Effector CD4-positive, alpha-beta T cell (primary cell): ENCODE results near the gene P3H3.

Experiments
- DNase-seq: peaks from one replicate; pipeline ENCODE4 v3.0.0-alpha.2; 2020

Gene P3H3

GRCh38 chr12:6826734-6827436 is 1.3 kb upstream of the P3H3 start:
- DNase-seq: no peak

GRCh38 chr12:6827437-6827911 is 733 bp upstream of the P3H3 start:
- no peak for DNase-seq

- peak; percentile 14 for DNase-seq
These were observed 751 bp downstream of the P3H3 start for GRCh38 chr12:6828781-6829535.

GRCh38 chr12:6829536-6830220 is 1.5 kb downstream of the P3H3 start:
- DNase-seq: no peak

GRCh38 chr12:6830286-6830890 is 2.2 kb downstream of the P3H3 start:
- DNase-seq: no peak

- DNase-seq: no peak
These were observed 2.8 kb downstream of the P3H3 start for GRCh38 chr12:6830999-6831398.

- no peak for DNase-seq
These were observed 3.3 kb downstream of the P3H3 start for GRCh38 chr12:6831450-6831995.

- DNase-seq: no peak
These were observed 3.9 kb downstream of the P3H3 start for GRCh38 chr12:6832125-6832524.

- DNase-seq: no peak
These were observed 5.1 kb downstream of the P3H3 start for GRCh38 chr12:6833189-6833890.

GRCh38 chr12:6834254-6834653 is 6.0 kb downstream of the P3H3 start:
- no peak for DNase-seq

- DNase-seq: no peak
These were observed 6.7 kb downstream of the P3H3 start for GRCh38 chr12:6834873-6835272.

- DNase-seq: no peak
These were observed 8.6 kb downstream of the P3H3 start for GRCh38 chr12:6836851-6837250.

GRCh38 chr12:6837370-6838060 is 9.3 kb downstream of the P3H3 start:
- DNase-seq: no peak

GRCh38 chr12:6838854-6839253 is 10.6 kb downstream of the P3H3 start:
- DNase-seq: no peak

GRCh38 chr12:6839482-6840201 is 11.4 kb downstream of the P3H3 start:
- no peak for DNase-seq

- no peak for DNase-seq
These were observed 12.1 kb downstream of the P3H3 start for GRCh38 chr12:6840330-6840729.

GRCh38 chr12:6840761-6841515 is 12.7 kb downstream of the P3H3 start, which contains the start of gene GNB3:
Gene GNB3 (plus strand): TSS chr12:6840925. CDS start chr12:6841288, 363 bp downstream.
- no peak for DNase-seq

- DNase-seq: no peak
These were observed 13.9 kb downstream of the P3H3 start for GRCh38 chr12:6842075-6842474.

- no peak for DNase-seq
These were observed 15.1 kb downstream of the P3H3 start for GRCh38 chr12:6843118-6843902.
